CD4-positive, alpha-beta T cell (primary cell): ENCODE data around the gene PLA2G1B. TPM values are rescaled to one million over a fixed set of nuclear protein-coding genes. Genes with fewer than 3 reads are reported as not detected.

ENCODE experiments used
- ATAC-seq: fragments of 200-7000 bp; cut with Tn5 transposase; one replicate; pipeline ENCODE4 v1.10.0; 2022; ENCODE audit warnings: mild to moderate bottlenecking; ENCODE audit not compliant: poor library complexity
- CTCF ChIA-PET: fragments of 350-600 bp; sonication (Branson Sonifier 250); formaldehyde crosslinking; loops from one replicate; lab custom pipeline; 2021; ENCODE audit warnings: antibody characterized with exemption, inconsistent platforms; lab: Charles Lee
- POLR2A ChIA-PET: fragments of 350-600 bp; sonication (Branson Sonifier 250); formaldehyde crosslinking; loops from one replicate; lab custom pipeline; 2021; ENCODE audit warnings: antibody characterized with exemption, inconsistent platforms; lab: Charles Lee
- DNase-seq, 14 experiments: peaks; one replicate each; pipeline ENCODE4 v3.0.0-alpha.2; 2013 to 2020; ENCODE audit warnings: mixed read lengths in 2 of 14
- H3K27ac ChIP-seq, 2 donors: one replicate each; pipeline versions ENCODE4 v1.5.1 to v1.7.0; 2013; ENCODE audit warnings: low read length in 2 of 2, low read depth in 1 of 2, mild to moderate bottlenecking in 1 of 2
- H3K27me3 ChIP-seq, 2 experiments: 1 replicate in 1 of 2; 2 replicates in 1 of 2; pipeline versions ENCODE4 v1.6.1 to v1.7.0; 2013; ENCODE audit warnings: low read length in 2 of 2, control low read depth in 1 of 2, mild to moderate bottlenecking in 1 of 2, moderate library complexity in 1 of 2; ENCODE audit not compliant: insufficient read depth in 2 of 2, control insufficient read depth in 1 of 2
- H3K36me3 ChIP-seq: one replicate; pipeline ENCODE4 v1.6.1; 2013; ENCODE audit warnings: low read length, control low read depth; ENCODE audit not compliant: insufficient read depth
- H3K4me1 ChIP-seq: one replicate; pipeline ENCODE4 v1.6.1; 2013; ENCODE audit warnings: low read length, control low read depth; ENCODE audit not compliant: insufficient read depth
- H3K4me3 ChIP-seq: one replicate; pipeline ENCODE4 v1.5.1; 2013; ENCODE audit warnings: mild to moderate bottlenecking, low read length, moderate library complexity
- H3K9me3 ChIP-seq, 2 experiments: 1 replicate in 1 of 2; 2 replicates in 1 of 2; pipeline versions ENCODE4 v1.6.1 to v1.7.0; 2013; ENCODE audit warnings: low read length in 2 of 2, mild to moderate bottlenecking in 2 of 2, control low read depth in 1 of 2, moderate library complexity in 1 of 2; ENCODE audit not compliant: control insufficient read depth in 1 of 2, insufficient read depth in 1 of 2
- H3K27ac Mint-ChIP-seq: one replicate; pipeline ENCODE4 v1.8.0; 2020; ENCODE audit warnings: mixed read lengths
- H3K27me3 Mint-ChIP-seq: one replicate; pipeline ENCODE4 v1.8.0; 2021; ENCODE audit warnings: mixed read lengths
- H3K36me3 Mint-ChIP-seq: one replicate; pipeline ENCODE4 v1.8.0; 2021; ENCODE audit warnings: low read depth, mixed read lengths
- H3K4me1 Mint-ChIP-seq: one replicate; pipeline ENCODE4 v1.8.0; 2021; ENCODE audit warnings: low read depth, mixed read lengths
- H3K4me3 Mint-ChIP-seq: one replicate; pipeline ENCODE4 v1.8.0; 2020; ENCODE audit warnings: mild to moderate bottlenecking, mixed read lengths
- H3K9me3 Mint-ChIP-seq: one replicate; pipeline ENCODE4 v1.8.0; 2020; ENCODE audit warnings: mixed read lengths
- intact Hi-C, 2 experiments: fragments of 100-400 bp; cut with DNase I in 1 of 2; cut with micrococcal nuclease in 1 of 2; formaldehyde crosslinking; loops; one replicate each; pipeline versions ENCODE4 v1.15.1 to v1.9.0; 2023 to 2025; cut with DNase I, micrococcal nuclease
- total RNA-seq, 174 experiments: library from RNA in 2 of 174; stranded (reverse) in 2 of 174; gene quantifications; one replicate each; pipeline ENCODE4 v1.2.3 and lab custom pipeline; 2021 to 2026
- TF ChIP-seq, protein P1 (sequence below): fragments of 200-600 bp; IDR thresholded peaks from one replicate; pipeline ENCODE4 v1.8.0; 2022; ENCODE audit warnings: antibody characterized with exemption, mild to moderate bottlenecking

PLA2G1B gene
- total RNA-seq, 2 experiments from 2014 or later = not detected

DNA sequence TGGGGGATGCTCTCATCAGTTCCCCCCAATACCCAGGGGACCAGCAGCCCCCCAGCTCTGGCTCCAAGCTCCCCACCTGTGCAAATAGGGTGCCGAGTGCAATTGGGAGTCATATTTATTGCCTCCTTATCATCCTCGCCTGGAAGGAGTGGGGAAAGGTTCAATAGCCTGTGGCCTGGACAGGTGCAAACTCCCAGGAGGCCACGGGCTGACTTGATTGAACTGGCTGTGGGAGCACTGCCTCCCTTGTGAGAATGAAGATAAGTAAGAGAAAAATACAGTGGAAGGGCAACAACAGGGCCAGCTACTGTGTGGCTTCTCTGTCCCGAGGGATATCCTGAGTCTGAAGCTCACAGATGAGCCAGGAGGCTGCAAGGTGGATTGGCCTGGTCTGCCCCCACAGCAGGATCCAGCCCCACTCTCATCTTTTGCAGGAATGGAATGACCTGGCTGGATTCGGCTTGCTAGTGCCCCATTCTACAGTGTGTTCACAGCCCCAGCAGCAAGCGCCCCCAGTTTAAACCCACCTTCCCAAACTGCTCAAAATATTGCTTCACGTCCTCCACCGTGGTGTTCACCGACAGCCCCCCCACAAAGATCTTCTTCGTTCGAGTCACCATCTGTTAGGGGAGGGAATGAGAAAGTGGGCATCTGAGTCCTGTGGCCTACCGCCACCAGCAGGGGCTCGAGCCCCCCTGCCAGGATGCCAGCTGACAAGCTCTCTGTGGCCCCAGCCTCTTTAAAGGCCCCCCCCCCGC is 35.1 kb upstream of the PLA2G1B start:
- Mint-ChIP-seq H3K36me3 (no peaks in the 10 kb centered on the region), H3K4me3 (no peak overlapping the region), H3K27ac (no peak overlapping the region), H3K4me1 (peaks cover 5% of the 10 kb centered on the region), H3K27me3 (peaks cover 91% of the 10 kb centered on the region), H3K9me3 (no peaks in the 10 kb centered on the region)
- intact Hi-C loops = no loop called here
- H3K9me3 ChIP-seq = peaks cover 0 to 5% of the 10 kb centered on the region in 2 experiments
- no peak for ATAC-seq
- peaks cover 9% of the 10 kb centered on the region for H3K4me1 ChIP-seq
- no peak for DNase-seq
- H3K36me3 ChIP-seq = no peaks in the 10 kb centered on the region
- ChIA-PET CTCF (no interaction called here), POLR2A (no interaction called here)
- H3K27ac ChIP-seq = no peak overlapping the region
- no peak overlapping the region for H3K4me3 ChIP-seq
- TF ChIP-seq, protein P1, sequence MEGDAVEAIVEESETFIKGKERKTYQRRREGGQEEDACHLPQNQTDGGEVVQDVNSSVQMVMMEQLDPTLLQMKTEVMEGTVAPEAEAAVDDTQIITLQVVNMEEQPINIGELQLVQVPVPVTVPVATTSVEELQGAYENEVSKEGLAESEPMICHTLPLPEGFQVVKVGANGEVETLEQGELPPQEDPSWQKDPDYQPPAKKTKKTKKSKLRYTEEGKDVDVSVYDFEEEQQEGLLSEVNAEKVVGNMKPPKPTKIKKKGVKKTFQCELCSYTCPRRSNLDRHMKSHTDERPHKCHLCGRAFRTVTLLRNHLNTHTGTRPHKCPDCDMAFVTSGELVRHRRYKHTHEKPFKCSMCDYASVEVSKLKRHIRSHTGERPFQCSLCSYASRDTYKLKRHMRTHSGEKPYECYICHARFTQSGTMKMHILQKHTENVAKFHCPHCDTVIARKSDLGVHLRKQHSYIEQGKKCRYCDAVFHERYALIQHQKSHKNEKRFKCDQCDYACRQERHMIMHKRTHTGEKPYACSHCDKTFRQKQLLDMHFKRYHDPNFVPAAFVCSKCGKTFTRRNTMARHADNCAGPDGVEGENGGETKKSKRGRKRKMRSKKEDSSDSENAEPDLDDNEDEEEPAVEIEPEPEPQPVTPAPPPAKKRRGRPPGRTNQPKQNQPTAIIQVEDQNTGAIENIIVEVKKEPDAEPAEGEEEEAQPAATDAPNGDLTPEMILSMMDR = no peak
- H3K27me3 ChIP-seq = peaks cover 41 to 79% of the 10 kb centered on the region in 2 experiments

DNA sequence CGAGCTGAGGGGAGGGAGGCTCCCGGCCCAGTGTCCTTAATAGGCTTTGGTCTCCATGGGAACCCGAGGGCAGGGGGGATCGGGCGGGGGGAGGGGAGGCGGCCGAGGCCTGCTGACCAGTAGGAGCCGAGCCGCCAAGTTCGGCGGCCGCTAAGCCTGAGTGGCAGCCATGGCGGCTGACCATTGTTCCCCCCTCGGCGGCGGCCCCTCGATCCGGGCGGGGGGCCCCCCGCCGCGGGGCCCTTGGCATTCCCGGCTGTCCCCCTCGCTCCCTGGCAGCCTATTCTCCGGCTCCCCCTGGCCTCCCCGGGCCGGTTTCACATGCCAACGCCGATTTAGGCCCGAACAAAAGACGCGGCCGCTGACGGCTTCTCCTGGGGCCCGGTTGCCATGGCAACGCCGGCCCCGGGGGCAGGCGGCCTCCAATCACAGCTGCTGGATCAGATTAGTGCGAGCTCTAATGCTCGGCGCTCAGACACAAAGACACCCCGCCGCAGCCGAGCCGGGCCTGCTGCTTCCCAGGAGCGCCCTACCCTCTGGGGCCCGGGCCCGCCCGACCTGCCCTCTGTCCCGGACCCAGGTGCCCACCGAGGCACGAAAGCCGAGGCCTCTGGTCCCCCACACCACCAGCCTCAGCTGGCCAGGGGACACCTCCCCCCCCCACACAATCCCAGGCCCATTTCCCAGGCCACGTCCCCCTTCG is 34.1 kb upstream of the PLA2G1B start:
- no peak overlapping the region for H3K27ac Mint-ChIP-seq
- H3K27me3 Mint-ChIP-seq = peaks cover 88% of the 10 kb centered on the region
- CTCF ChIA-PET = interaction anchor here (0.8 kb wide), 1 partner anchor 105 kb away, joined by 3 read pairs; no protein-coding TSS in a partner anchor
- no peak overlapping the region for H3K4me3 Mint-ChIP-seq
- peaks cover 35 to 69% of the 10 kb centered on the region in 2 experiments for H3K27me3 ChIP-seq
- H3K36me3 Mint-ChIP-seq = no peaks in the 10 kb centered on the region
- H3K36me3 ChIP-seq = no peaks in the 10 kb centered on the region
- H3K4me3 ChIP-seq = no peak overlapping the region
- ATAC-seq (no peak), DNase-seq (peak in 2 of 14 experiments; percentile 48 to 51)
- H3K9me3 ChIP-seq = peaks cover 0 to 5% of the 10 kb centered on the region in 2 experiments
- H3K9me3 Mint-ChIP-seq = no peaks in the 10 kb centered on the region
- no peak overlapping the region for H3K27ac ChIP-seq
- H3K4me1 Mint-ChIP-seq = no peaks in the 10 kb centered on the region
- intact Hi-C loops = no loop called here
- TF ChIP-seq, protein P1 = no peak
- H3K4me1 ChIP-seq = peaks cover 6% of the 10 kb centered on the region
- POLR2A ChIA-PET = no interaction called here

DNA sequence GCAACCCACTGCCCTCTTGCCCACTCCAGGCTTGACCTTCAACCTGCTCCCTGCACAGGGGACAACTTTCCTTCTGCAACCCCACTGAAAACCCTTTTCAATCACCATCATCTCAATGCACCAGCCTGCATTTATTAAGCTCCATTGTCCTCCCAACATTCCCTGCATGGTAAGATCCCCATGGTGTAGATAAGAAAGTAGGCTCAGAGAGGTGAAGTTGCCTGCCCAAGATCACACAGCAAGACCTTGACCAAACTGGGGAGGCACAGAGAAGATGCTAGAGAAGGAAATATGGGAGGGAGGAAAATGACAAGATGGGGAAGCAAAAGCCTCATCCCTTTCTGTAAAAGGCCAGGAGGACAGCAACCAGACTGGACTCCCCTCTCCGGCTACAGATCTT is 31.5 kb upstream of the PLA2G1B start:
- Histone ChIP-seq H3K4me3 (no peak overlapping the region), H3K27ac (no peak overlapping the region), H3K9me3 (peaks cover 0 to 5% of the 10 kb centered on the region in 2 experiments), H3K27me3 (peaks cover 29 to 52% of the 10 kb centered on the region in 2 experiments), H3K4me1 (peaks cover 8% of the 10 kb centered on the region), H3K36me3 (no peaks in the 10 kb centered on the region)
- DNase-seq = no peak
- Mint-ChIP-seq H3K9me3 (no peaks in the 10 kb centered on the region), H3K4me3 (no peak overlapping the region), H3K4me1 (no peaks in the 10 kb centered on the region), H3K27ac (no peak overlapping the region), H3K27me3 (peaks cover 73% of the 10 kb centered on the region), H3K36me3 (no peaks in the 10 kb centered on the region)
- ATAC-seq = no peak
- POLR2A ChIA-PET = no interaction called here
- CTCF ChIA-PET = interaction anchor here (2.2 kb wide), 1 partner anchor 8 kb away, joined by 8 read pairs; no protein-coding TSS in a partner anchor
- TF ChIP-seq, protein P1 = no peak
- intact Hi-C loops = loop anchor here (5.0 to 10.0 kb wide), 3 partner anchors 293 to 753 kb away; partner anchors contain the start of gene UNC119B (in 1 of the 2)
